Glutamatergic neuron (in vitro differentiated cells): Measurements from ENCODE around the gene TEX53. TPM values are rescaled to one million over a fixed set of nuclear protein-coding genes. Genes with fewer than 3 reads are reported as not detected.

Source experiments
- DNase-seq: peaks from one replicate; pipeline ENCODE4 v3.0.0; 2022
- H3K27ac Mint-ChIP-seq: one replicate; pipeline ENCODE4 v1.8.0; 2020; ENCODE audit warnings: mild to moderate bottlenecking, mixed read lengths, inconsistent platforms; ENCODE audit not compliant: unreplicated experiment
- H3K27me3 Mint-ChIP-seq: one replicate; pipeline ENCODE4 v1.8.0; 2020; ENCODE audit warnings: mild to moderate bottlenecking, moderate library complexity, mixed read lengths, inconsistent platforms; ENCODE audit not compliant: unreplicated experiment
- H3K36me3 Mint-ChIP-seq: one replicate; pipeline ENCODE4 v1.8.0; 2020; ENCODE audit warnings: mild to moderate bottlenecking, mixed read lengths, inconsistent platforms; ENCODE audit not compliant: unreplicated experiment
- H3K4me1 Mint-ChIP-seq: one replicate; pipeline ENCODE4 v1.8.0; 2020; ENCODE audit warnings: mild to moderate bottlenecking, low read depth, mixed read lengths, inconsistent platforms; ENCODE audit not compliant: unreplicated experiment
- H3K4me3 Mint-ChIP-seq: one replicate; pipeline ENCODE4 v1.8.0; 2020; ENCODE audit warnings: mild to moderate bottlenecking, mixed read lengths, inconsistent platforms; ENCODE audit not compliant: unreplicated experiment
- H3K9me3 Mint-ChIP-seq: one replicate; pipeline ENCODE4 v1.8.0; 2020; ENCODE audit warnings: mild to moderate bottlenecking, moderate library complexity, mixed read lengths, inconsistent platforms; ENCODE audit not compliant: unreplicated experiment
- total RNA-seq: library from RNA; stranded (reverse); fragmentation: NEBNext Ultra II Directional; extraction: Animal tissue kit (Norgen Biotek cat#: 25700); gene quantifications from one replicate; pipeline ENCODE4 v1.2.1, GENCODE V29; 2021; ENCODE audit not compliant: unreplicated experiment
- TF ChIP-seq, protein P1 (sequence below): fragments of 200-600 bp; sonication (generic); IDR thresholded peaks from one replicate; pipeline ENCODE4 v1.5.0; 2021; ENCODE audit not compliant: partially characterized antibody, unreplicated experiment

The TEX53 gene
- total RNA-seq, 1 donor from 2014 or later, result not detected

- Mint-ChIP-seq H3K9me3 (no peaks in the 10 kb centered on the region), H3K4me3 (no peak overlapping the region), H3K36me3 (no peaks in the 10 kb centered on the region), H3K27me3 (peaks cover 1% of the 10 kb centered on the region), H3K4me1 (no peaks in the 10 kb centered on the region), H3K27ac (no peak overlapping the region)
- no peak for DNase-seq
- TF ChIP-seq, protein P1, sequence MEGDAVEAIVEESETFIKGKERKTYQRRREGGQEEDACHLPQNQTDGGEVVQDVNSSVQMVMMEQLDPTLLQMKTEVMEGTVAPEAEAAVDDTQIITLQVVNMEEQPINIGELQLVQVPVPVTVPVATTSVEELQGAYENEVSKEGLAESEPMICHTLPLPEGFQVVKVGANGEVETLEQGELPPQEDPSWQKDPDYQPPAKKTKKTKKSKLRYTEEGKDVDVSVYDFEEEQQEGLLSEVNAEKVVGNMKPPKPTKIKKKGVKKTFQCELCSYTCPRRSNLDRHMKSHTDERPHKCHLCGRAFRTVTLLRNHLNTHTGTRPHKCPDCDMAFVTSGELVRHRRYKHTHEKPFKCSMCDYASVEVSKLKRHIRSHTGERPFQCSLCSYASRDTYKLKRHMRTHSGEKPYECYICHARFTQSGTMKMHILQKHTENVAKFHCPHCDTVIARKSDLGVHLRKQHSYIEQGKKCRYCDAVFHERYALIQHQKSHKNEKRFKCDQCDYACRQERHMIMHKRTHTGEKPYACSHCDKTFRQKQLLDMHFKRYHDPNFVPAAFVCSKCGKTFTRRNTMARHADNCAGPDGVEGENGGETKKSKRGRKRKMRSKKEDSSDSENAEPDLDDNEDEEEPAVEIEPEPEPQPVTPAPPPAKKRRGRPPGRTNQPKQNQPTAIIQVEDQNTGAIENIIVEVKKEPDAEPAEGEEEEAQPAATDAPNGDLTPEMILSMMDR, result no peak
Observed at GRCh38 chr9:114655689-114656088, 1.9 kb downstream of the TEX53 start.

DNA sequence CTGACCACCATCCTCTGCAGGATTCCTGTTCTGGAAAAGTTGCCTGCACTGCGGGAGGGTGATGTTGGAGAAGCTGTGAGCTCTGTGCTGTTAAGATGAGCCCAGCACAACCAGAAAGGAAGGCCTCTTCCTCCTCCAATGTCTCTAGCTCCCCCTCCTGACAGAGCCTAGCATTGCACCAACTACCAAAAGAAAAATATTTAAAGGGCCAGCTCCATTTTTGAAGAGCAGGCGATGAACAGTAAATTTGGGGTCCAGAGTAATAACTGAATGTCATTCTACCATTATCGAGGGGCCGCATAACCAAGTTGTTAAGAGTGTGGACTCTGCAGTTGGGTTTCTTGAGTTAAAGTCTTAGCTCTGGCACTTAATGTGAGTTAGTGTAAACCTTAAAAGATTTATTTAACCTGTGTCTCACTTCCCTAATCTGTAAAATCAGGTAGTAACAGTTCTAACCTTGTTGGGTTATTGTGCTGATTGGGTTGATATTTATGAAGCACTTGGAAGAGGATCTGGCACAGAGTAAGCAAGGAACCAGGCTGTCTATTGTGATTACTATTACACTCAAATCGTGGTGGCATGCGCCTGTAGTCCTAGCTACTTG lies 3.9 kb downstream of the TEX53 start:
- Mint-ChIP-seq H3K36me3 (no peaks in the 10 kb centered on the region), H3K4me1 (no peaks in the 10 kb centered on the region), H3K9me3 (no peaks in the 10 kb centered on the region), H3K27ac (no peak overlapping the region), H3K27me3 (peaks cover 1% of the 10 kb centered on the region), H3K4me3 (no peak overlapping the region)
- peak; percentile 77 for DNase-seq
- TF ChIP-seq, protein P1, result peak; percentile 85

DNA sequence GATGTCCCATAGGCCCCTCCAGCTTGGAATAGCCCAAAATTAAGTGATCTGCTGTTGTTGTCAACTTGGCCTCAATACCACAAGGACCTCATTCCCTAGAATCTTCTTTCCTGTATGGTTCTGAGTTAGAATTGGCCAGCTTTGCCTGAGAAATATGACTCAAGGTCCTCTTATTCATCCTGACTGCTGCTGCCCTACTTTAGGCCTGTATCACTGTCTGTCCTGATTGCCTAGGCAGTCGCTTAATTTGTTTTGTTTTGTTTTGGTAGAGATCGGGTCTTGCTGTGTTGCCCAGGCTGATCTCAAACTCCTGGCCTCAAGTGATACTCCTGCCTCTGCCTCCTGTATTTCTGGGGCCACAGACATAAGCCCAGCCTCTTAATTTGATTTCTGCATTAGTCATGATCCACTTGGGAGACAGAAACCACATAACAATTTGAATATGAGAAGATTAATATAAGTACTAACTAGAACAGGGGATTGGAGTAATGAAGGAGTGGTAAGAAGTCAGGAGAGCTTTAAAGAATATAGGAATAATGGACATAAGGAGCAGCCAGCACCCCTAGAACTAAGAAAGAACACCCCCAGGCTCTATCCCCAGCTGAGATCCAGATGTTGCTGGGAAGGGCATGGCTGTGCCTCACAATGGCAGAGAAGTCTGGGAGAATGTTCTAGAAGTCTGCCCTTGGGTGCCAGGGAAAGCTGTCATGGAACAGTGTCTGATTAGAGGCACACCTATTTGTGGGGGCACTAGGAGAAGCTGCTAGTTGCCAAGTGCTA lies 4.6 kb downstream of the TEX53 start:
- TF ChIP-seq, protein P1, result no peak
- H3K4me1 Mint-ChIP-seq, result no peaks in the 10 kb centered on the region

GRCh38 chr9:114643896-114644295 lies 13.7 kb downstream of the TEX53 start:
- Mint-ChIP-seq H3K4me3 (no peak overlapping the region), H3K27ac (no peak overlapping the region), H3K36me3 (peaks cover 15% of the 10 kb centered on the region)

More for the DNA sequence above, 4.6 kb downstream of the TEX53 start:
- Mint-ChIP-seq H3K4me3 (no peak overlapping the region), H3K9me3 (no peaks in the 10 kb centered on the region), H3K27me3 (peaks cover 1% of the 10 kb centered on the region), H3K36me3 (no peaks in the 10 kb centered on the region), H3K27ac (no peak overlapping the region)
- no peak for DNase-seq

DNA sequence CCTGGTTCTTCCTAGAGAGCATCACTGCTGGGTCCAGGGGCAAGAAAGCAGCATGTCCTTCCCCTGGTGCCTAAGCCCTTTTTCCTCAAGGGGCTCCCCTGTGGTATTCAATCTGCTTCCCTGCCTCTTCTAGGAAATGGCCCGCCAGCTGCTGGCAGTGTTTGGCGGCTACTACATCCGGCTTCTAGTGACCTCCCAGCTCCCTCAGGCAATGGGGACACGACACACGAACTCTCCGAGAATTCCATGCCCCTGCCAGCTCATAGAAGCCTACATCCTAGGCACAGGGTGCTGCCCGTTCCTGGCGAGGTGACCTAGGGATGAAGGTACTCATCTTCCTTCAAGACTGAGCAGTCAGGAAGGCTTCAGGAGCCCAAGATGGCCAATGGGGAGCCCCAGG lies 14.6 kb downstream of the TEX53 start:
- Mint-ChIP-seq H3K9me3 (no peaks in the 10 kb centered on the region), H3K27ac (no peak overlapping the region), H3K36me3 (peaks cover 15% of the 10 kb centered on the region), H3K4me3 (no peak overlapping the region), H3K27me3 (no peaks in the 10 kb centered on the region), H3K4me1 (no peaks in the 10 kb centered on the region)
- DNase-seq, result no peak
- TF ChIP-seq, protein P1, result no peak

More at GRCh38 chr9:114643896-114644295, 13.7 kb downstream of the TEX53 start:
- no peak for DNase-seq
- Mint-ChIP-seq H3K27me3 (no peaks in the 10 kb centered on the region), H3K4me1 (no peaks in the 10 kb centered on the region), H3K9me3 (no peaks in the 10 kb centered on the region)
- TF ChIP-seq, protein P1, result no peak
